Skeletal muscle satellite cell (primary cell): ENCODE measurements around the gene GPX2.
"Not testable (repeated sequence)": the region's sequence is repeated elsewhere in the genome, so short reads cannot be mapped to it uniquely, and the experiment has no call there.

Experiments
- H3K27me3 ChIP-seq: 2 replicates; pipeline ENCODE4 v1.7.0; 2013; ENCODE audit warnings: low read length; ENCODE audit not compliant: control insufficient read depth, insufficient read depth
- H3K36me3 ChIP-seq: 2 replicates; pipeline ENCODE4 v1.7.0; 2013; ENCODE audit warnings: mild to moderate bottlenecking, control low read depth, low read length; ENCODE audit not compliant: insufficient read depth
- H3K4me1 ChIP-seq: 2 replicates; pipeline ENCODE4 v1.7.0; 2013; ENCODE audit warnings: low read length; ENCODE audit not compliant: control insufficient read depth, insufficient read depth
- H3K4me2 ChIP-seq: 2 replicates; pipeline ENCODE4 v1.7.0; 2013; ENCODE audit warnings: mild to moderate bottlenecking, low read length
- H3K4me3 ChIP-seq: 2 replicates; pipeline ENCODE4 v1.7.0; 2013; ENCODE audit warnings: low read length
- H3K9ac ChIP-seq: 2 replicates; pipeline ENCODE4 v1.7.0; 2013; ENCODE audit warnings: mild to moderate bottlenecking, low read depth, low read length, moderate library complexity
- H3K9me3 ChIP-seq: replicated peaks from 2 replicates; pipeline ENCODE4 v1.7.0; 2013; ENCODE audit warnings: mild to moderate bottlenecking, control low read depth, low read length

The GPX2 gene

GRCh38 chr14:64920465-64920864 is 22.1 kb downstream of the GPX2 start:
- Histone ChIP-seq H3K9me3 (no peaks in the 10 kb centered on the region), H3K36me3 (peaks cover 13% of the 10 kb centered on the region), H3K4me2 (no peak overlapping the region), H3K27me3 (no peaks in the 10 kb centered on the region), H3K9ac (no peak overlapping the region), H3K4me1 (peaks cover 35% of the 10 kb centered on the region), H3K4me3 (no peak overlapping the region)

GRCh38 chr14:64919618-64920017 is 22.9 kb downstream of the GPX2 start:
- Histone ChIP-seq H3K9me3 (no peaks in the 10 kb centered on the region), H3K36me3 (peaks cover 7% of the 10 kb centered on the region), H3K9ac (peak overlapping the region; percentile 19), H3K27me3 (no peaks in the 10 kb centered on the region), H3K4me3 (no peak overlapping the region), H3K4me1 (peaks cover 40% of the 10 kb centered on the region), H3K4me2 (no peak overlapping the region)

GRCh38 chr14:64919215-64919614 is 23.3 kb downstream of the GPX2 start:
- no peaks in the 10 kb centered on the region for H3K9me3 ChIP-seq
- H3K27me3 ChIP-seq = no peaks in the 10 kb centered on the region
- peak overlapping the region; percentile 19 for H3K9ac ChIP-seq
- no peak overlapping the region for H3K4me2 ChIP-seq
- H3K4me3 ChIP-seq = no peak overlapping the region
- peaks cover 40% of the 10 kb centered on the region for H3K4me1 ChIP-seq
- H3K36me3 ChIP-seq = peaks cover 3% of the 10 kb centered on the region

GRCh38 chr14:64918216-64918615 is 24.3 kb downstream of the GPX2 start:
- Histone ChIP-seq H3K4me2 (no peak overlapping the region), H3K36me3 (no peaks in the 10 kb centered on the region), H3K9ac (no peak overlapping the region), H3K27me3 (no peaks in the 10 kb centered on the region), H3K4me3 (no peak overlapping the region), H3K4me1 (peaks cover 44% of the 10 kb centered on the region), H3K9me3 (no peaks in the 10 kb centered on the region)

- peaks cover 44% of the 10 kb centered on the region for H3K4me1 ChIP-seq
- H3K9ac ChIP-seq = no peak overlapping the region
- peak overlapping the region; percentile 81 for H3K4me3 ChIP-seq
These were observed 26.7 kb downstream of the GPX2 start for GRCh38 chr14:64915797-64916196.

GRCh38 chr14:64915029-64915424 is 27.5 kb downstream of the GPX2 start:
- H3K27me3 ChIP-seq = peaks cover 5% of the 10 kb centered on the region
- peak overlapping the region; percentile 81 for H3K4me3 ChIP-seq
- H3K36me3 ChIP-seq = no peaks in the 10 kb centered on the region
- peaks cover 41% of the 10 kb centered on the region for H3K4me1 ChIP-seq
- peak overlapping the region; percentile 85 for H3K4me2 ChIP-seq
- no peaks in the 10 kb centered on the region for H3K9me3 ChIP-seq
- peak overlapping the region; percentile 96 for H3K9ac ChIP-seq

More at GRCh38 chr14:64915797-64916196, 26.7 kb downstream of the GPX2 start:
- H3K27me3 ChIP-seq = peaks cover 5% of the 10 kb centered on the region
- no peaks in the 10 kb centered on the region for H3K9me3 ChIP-seq
- H3K4me2 ChIP-seq = peak overlapping the region; percentile 85
- H3K36me3 ChIP-seq = no peaks in the 10 kb centered on the region

GRCh38 chr14:64914237-64915028 is 28.1 kb downstream of the GPX2 start, which contains the start of gene CHURC1:
CHURC1 (plus strand) TSS chr14:64914455; CDS start chr14:64914496, 41 bp downstream.
- H3K4me2 ChIP-seq = peak within 1 kb of the TSS; percentile 85
- H3K9me3 ChIP-seq = no peaks in the 10 kb centered on the region
- peaks cover 10% of the 10 kb centered on the region for H3K27me3 ChIP-seq
- peak within 1 kb of the TSS; percentile 96 for H3K9ac ChIP-seq
- no peaks in the 10 kb centered on the region for H3K36me3 ChIP-seq
- peaks cover 35% of the 10 kb centered on the region for H3K4me1 ChIP-seq
- peak within 1 kb of the TSS; percentile 81 for H3K4me3 ChIP-seq

- H3K27me3 ChIP-seq = peaks cover 19% of the 10 kb centered on the region
- peaks cover 26% of the 10 kb centered on the region for H3K4me1 ChIP-seq
- H3K9ac ChIP-seq = peak overlapping the region; percentile 96
- not testable (repeated sequence) for H3K4me3 ChIP-seq, H3K9me3 ChIP-seq, H3K36me3 ChIP-seq
- H3K4me2 ChIP-seq = peak overlapping the region; percentile 85
These were observed 29.1 kb downstream of the GPX2 start for GRCh38 chr14:64913477-64913876.

- no peaks in the 10 kb centered on the region for H3K36me3 ChIP-seq
- H3K4me2 ChIP-seq = no peak overlapping the region
- peaks cover 26% of the 10 kb centered on the region for H3K27me3 ChIP-seq
- no peaks in the 10 kb centered on the region for H3K9me3 ChIP-seq
- H3K4me3 ChIP-seq = no peak overlapping the region
- peaks cover 14% of the 10 kb centered on the region for H3K4me1 ChIP-seq
- no peak overlapping the region for H3K9ac ChIP-seq
These were observed 30.3 kb downstream of the GPX2 start for GRCh38 chr14:64912261-64912660.

GRCh38 chr14:64910847-64911495 is 31.6 kb downstream of the GPX2 start:
- Histone ChIP-seq H3K27me3 (peaks cover 37% of the 10 kb centered on the region), H3K9me3 (no peaks in the 10 kb centered on the region), H3K4me2 (no peak overlapping the region), H3K4me1 (peaks cover 14% of the 10 kb centered on the region), H3K36me3 (no peaks in the 10 kb centered on the region), H3K9ac (no peak overlapping the region), H3K4me3 (no peak overlapping the region)

GRCh38 chr14:64906022-64906421 is 36.5 kb downstream of the GPX2 start:
- no peaks in the 10 kb centered on the region for H3K9me3 ChIP-seq
- H3K4me2 ChIP-seq = no peak overlapping the region
- no peaks in the 10 kb centered on the region for H3K4me1 ChIP-seq
- no peak overlapping the region for H3K9ac ChIP-seq
- H3K36me3 ChIP-seq = no peaks in the 10 kb centered on the region
- H3K4me3 ChIP-seq = no peak overlapping the region
- peaks cover 69% of the 10 kb centered on the region for H3K27me3 ChIP-seq
